ENCODE measurements around the gene PCDH1.

Gene PCDH1

GRCh38 chr5:141850786-141851185 lies 27.4 kb downstream of the PCDH1 start:
- Histone ChIP-seq H3K4me1 (peaks cover 0 to 41% (median 28%) of the 10 kb centered on the region in 4 donors), H3K4me3 (peak overlapping the region; percentile 89)
- intact Hi-C loops (cut with DNase I; ENCODE audit: low total_unique reads) = no loop called here

GRCh38 chr5:141850244-141850768 lies 27.9 kb downstream of the PCDH1 start:
- no peaks in the 10 kb centered on the region for H3K27me3 ChIP-seq
- H3K27ac ChIP-seq = peak overlapping the region; percentile 96 to 100
- H3K9me3 ChIP-seq = no peaks in the 10 kb centered on the region
- no peak for TF ChIP-seq CTCF (IDR thresholded peaks at IDR 0.05)
- peaks cover 0 to 15% (median 10%) of the 10 kb centered on the region in 3 donors for H3K36me3 ChIP-seq
- intact Hi-C loops (cut with DNase I; ENCODE audit: low total_unique reads) = no loop called here
- DNase-seq = peak in 1 of 2 donors; percentile 38
- H3K4me3 ChIP-seq = peak overlapping the region; percentile 89
- H3K4me1 ChIP-seq = peaks cover 0 to 41% (median 26%) of the 10 kb centered on the region in 4 donors

More at GRCh38 chr5:141850786-141851185, 27.4 kb downstream of the PCDH1 start:
- Histone ChIP-seq H3K27me3 (no peaks in the 10 kb centered on the region), H3K27ac (peak overlapping the region; percentile 96 to 100), H3K9me3 (no peaks in the 10 kb centered on the region), H3K36me3 (peaks cover 0 to 15% (median 10%) of the 10 kb centered on the region in 3 donors)
- no peak for TF ChIP-seq CTCF (IDR thresholded peaks at IDR 0.05)
- DNase-seq = no peak

- intact Hi-C loops (cut with DNase I; ENCODE audit: low total_unique reads) = no loop called here
- peaks cover 0 to 15% (median 10%) of the 10 kb centered on the region in 3 donors for H3K36me3 ChIP-seq
- H3K4me3 ChIP-seq = peak overlapping the region; percentile 89
- peak; percentile 78 to 94 for DNase-seq
- no peaks in the 10 kb centered on the region for H3K27me3 ChIP-seq
- H3K27ac ChIP-seq = peak overlapping the region; percentile 96 to 100
- H3K4me1 ChIP-seq = peaks cover 0 to 39% (median 25%) of the 10 kb centered on the region in 4 donors
- no peaks in the 10 kb centered on the region for H3K9me3 ChIP-seq
- no peak for TF ChIP-seq CTCF (IDR thresholded peaks at IDR 0.05)
These were observed 28.6 kb downstream of the PCDH1 start for GRCh38 chr5:141849415-141850243.

GRCh38 chr5:141848744-141849414 lies 29.3 kb downstream of the PCDH1 start:
- DNase-seq = peak; percentile 50 to 80
- no peaks in the 10 kb centered on the region for H3K27me3 ChIP-seq
- intact Hi-C loops (cut with DNase I; ENCODE audit: low total_unique reads) = no loop called here
- H3K27ac ChIP-seq = peak overlapping the region; percentile 96 to 100
- H3K4me1 ChIP-seq = peaks cover 0 to 47% (median 28%) of the 10 kb centered on the region in 4 donors
- TF ChIP-seq CTCF (IDR thresholded peaks at IDR 0.05) = no peak
- H3K9me3 ChIP-seq = no peaks in the 10 kb centered on the region
- H3K4me3 ChIP-seq = peak overlapping the region; percentile 89
- H3K36me3 ChIP-seq = peaks cover 0 to 7% (median 7%) of the 10 kb centered on the region in 3 donors

- DNase-seq = no peak
- H3K4me3 ChIP-seq = no peak overlapping the region
- no peak for TF ChIP-seq CTCF (IDR thresholded peaks at IDR 0.05)
- H3K27me3 ChIP-seq = no peaks in the 10 kb centered on the region
- intact Hi-C loops (cut with DNase I; ENCODE audit: low total_unique reads) = no loop called here
- H3K9me3 ChIP-seq = no peaks in the 10 kb centered on the region
- H3K4me1 ChIP-seq = peaks cover 0 to 71% (median 52%) of the 10 kb centered on the region in 4 donors
- no peaks in the 10 kb centered on the region for H3K36me3 ChIP-seq
- H3K27ac ChIP-seq = peak overlapping the region; percentile 31 to 48
These were observed 32.2 kb downstream of the PCDH1 start for GRCh38 chr5:141846031-141846430.
